ENCODE data around the gene DLG1.

Gene DLG1

GRCh38 chr3:197025736-197026480 lies 272.5 kb downstream of the DLG1 start:
- Histone ChIP-seq H3K36me3 (peaks cover 30% of the 10 kb centered on the region), H3K4me2 (peak overlapping the region; percentile 87), H4K20me1 (peaks cover 53% of the 10 kb centered on the region), H3K4me1 (peaks cover 86% of the 10 kb centered on the region), H3K9ac (peak overlapping the region; percentile 89; the same call in 1 of the 2 replicates), H3K27ac (peak overlapping the region; percentile 23), H3K27me3 (no peaks in the 10 kb centered on the region), H3K4me3 (peak overlapping the region; percentile 22; the same call in 1 of the 2 replicates), H3K9me3 (no peaks in the 10 kb centered on the region)
- no peak for TF ChIP-seq Cebpa-rat (IDR thresholded peaks at IDR 0.05)

DNA sequence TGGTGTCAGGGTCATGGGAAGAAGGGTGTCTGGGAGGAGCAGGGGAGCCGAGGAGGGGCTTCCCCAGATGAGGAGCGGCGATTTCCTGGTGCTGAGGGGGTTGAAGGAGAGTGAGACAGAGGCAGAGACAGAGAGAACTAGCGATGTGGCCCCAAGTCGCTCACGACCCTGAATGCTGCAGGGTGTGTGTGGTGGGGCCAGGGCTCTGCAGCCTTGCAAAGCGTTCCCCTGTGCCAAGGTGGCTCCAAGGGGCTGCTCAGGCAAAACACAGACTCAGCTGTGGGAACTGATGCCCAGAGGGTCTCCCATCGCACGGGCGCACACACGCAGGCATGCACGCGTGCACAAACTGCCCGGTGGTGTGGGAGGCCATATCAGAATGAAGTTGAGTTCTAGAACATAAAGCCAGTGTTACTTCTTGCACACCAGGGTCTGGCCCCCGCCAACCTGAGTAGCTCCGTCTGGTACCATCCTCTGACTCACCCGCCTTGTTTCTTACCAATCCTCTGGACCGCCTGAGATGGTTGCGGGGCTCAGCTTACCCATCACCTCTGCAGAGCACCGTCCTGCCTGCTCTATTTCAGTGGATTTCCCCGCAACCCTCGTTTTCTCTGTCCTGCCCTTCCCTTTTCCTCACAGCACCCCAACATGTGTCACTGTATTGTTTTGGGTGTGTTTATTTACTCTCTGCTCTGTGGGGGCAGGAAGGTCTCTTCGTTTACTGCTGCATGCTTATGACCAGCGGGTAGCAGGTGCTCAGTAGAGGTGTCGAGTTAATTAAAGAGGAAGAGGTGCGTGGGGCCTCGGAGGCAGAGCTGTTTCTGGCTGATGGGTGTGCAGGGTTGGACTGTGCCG lies 273.3 kb downstream of the DLG1 start:
- no peak for TF ChIP-seq Cebpa-rat (IDR thresholded peaks at IDR 0.05)
- H3K9me3 ChIP-seq, result no peaks in the 10 kb centered on the region

GRCh38 chr3:197023998-197024651 lies 274.3 kb downstream of the DLG1 start:
- TF ChIP-seq Cebpa-rat (IDR thresholded peaks at IDR 0.05), result no peak
- peak overlapping the region; percentile 74 for H3K9ac ChIP-seq

More for the DNA sequence above, 273.3 kb downstream of the DLG1 start:
- H3K4me1 ChIP-seq, result peaks cover 87% of the 10 kb centered on the region
- no peaks in the 10 kb centered on the region for H3K27me3 ChIP-seq
- peak overlapping the region; percentile 87 for H3K4me2 ChIP-seq
- H3K36me3 ChIP-seq, result peaks cover 30% of the 10 kb centered on the region
- H4K20me1 ChIP-seq, result peaks cover 53% of the 10 kb centered on the region
- H3K4me3 ChIP-seq, result peak overlapping the region; percentile 60
- H3K9ac ChIP-seq, result peak overlapping the region; percentile 54; the same call in 1 of the 2 replicates
- peak overlapping the region; percentile 92; the same call in 1 of the 2 replicates for H3K27ac ChIP-seq

DNA sequence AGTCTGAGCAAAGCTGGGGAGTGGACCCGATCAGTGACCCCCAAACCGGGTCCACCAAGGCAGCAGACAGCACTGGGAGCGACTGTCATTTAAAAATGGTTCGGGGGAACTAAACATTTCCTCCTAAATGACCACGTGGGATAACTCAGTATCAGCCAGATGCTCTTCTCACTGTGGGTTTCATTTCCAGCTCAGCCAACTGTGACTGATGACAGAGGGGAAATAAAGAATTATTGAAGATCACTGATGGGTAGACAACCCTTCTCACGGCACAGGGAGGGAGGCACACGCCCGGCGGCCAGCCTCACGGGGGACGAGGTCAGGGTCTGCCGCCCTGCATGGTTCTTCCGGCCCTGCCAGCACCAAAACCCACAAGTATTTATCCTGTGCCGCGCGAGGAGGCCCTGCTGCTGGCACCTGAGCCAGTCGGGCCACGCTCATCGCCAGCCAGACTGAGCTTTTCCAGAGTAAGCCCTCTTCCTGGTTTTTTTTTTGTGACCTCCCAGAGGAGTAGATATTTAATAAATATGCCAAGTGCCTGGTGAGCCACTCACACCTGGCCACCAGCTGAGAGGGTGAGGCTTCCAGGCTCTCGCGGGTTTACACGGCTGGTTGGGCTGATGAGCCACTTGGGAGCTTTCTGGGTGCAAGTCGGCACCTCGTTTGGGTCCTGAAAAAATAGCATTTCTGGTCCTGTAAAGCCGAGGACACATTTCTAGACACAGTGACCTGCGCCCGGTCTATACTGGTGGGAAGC lies 275.0 kb downstream of the DLG1 start:
- peaks cover 95% of the 10 kb centered on the region for H3K4me1 ChIP-seq
- no peaks in the 10 kb centered on the region for H3K27me3 ChIP-seq
- peak overlapping the region; percentile 92 for H3K27ac ChIP-seq
- peak overlapping the region; percentile 60 for H3K4me3 ChIP-seq
- peaks cover 50% of the 10 kb centered on the region for H4K20me1 ChIP-seq
- H3K36me3 ChIP-seq, result peaks cover 30% of the 10 kb centered on the region
- H3K4me2 ChIP-seq, result peak overlapping the region; percentile 87
- H3K9me3 ChIP-seq, result no peaks in the 10 kb centered on the region
- peak overlapping the region; percentile 74 for H3K9ac ChIP-seq
- TF ChIP-seq Cebpa-rat (IDR thresholded peaks at IDR 0.05), result no peak

More at GRCh38 chr3:197023998-197024651, 274.3 kb downstream of the DLG1 start:
- Histone ChIP-seq H3K36me3 (peaks cover 30% of the 10 kb centered on the region), H3K4me2 (peak overlapping the region; percentile 87), H3K9me3 (no peaks in the 10 kb centered on the region), H3K27me3 (no peaks in the 10 kb centered on the region), H3K27ac (peak overlapping the region; percentile 92), H3K4me3 (peak overlapping the region; percentile 60), H3K4me1 (peaks cover 96% of the 10 kb centered on the region), H4K20me1 (peaks cover 53% of the 10 kb centered on the region)

DNA sequence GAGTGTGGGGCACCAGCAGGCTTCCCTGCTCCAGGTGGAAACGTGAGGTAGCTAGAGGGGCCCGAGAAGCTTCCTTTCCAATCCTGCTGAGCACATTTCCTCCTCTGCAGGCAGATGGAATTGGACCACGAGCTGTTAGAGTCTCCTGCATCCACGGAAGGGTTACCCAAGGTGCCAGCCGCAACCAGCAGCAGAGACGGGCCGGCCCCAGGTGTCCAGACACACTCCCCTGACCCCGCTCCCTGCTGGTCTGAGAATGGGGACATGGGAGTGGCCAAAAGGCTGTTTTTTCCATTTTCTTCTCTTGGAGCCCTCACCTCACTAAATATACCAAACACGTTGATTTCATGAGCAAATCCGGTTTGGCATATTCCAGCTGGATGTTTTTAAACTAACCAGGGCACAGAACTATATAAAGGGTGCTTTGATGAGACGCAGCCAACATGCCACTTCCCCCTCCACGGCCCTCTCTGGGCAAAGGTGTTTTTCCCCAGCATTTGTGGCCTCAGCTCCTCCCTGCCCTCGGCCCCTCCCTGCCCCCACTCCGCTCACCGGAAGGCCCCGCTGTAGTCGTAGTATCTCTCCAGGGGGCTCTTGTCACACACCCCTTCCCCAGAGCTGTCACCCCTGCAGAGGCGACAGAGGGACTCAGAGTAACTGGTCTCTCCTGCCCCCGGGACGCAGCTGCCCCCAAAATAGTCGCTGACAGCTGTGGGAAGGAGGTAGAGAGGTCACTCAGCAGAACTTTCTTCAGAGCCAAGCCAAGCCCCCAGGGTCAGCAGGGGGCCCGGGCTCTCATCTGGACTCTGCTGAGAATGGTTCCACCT lies 275.8 kb downstream of the DLG1 start:
- Histone ChIP-seq H3K27ac (peak overlapping the region; percentile 92), H3K4me2 (peak overlapping the region; percentile 87), H3K9me3 (no peaks in the 10 kb centered on the region), H3K4me3 (peak overlapping the region; percentile 60), H4K20me1 (peaks cover 42% of the 10 kb centered on the region), H3K4me1 (peaks cover 87% of the 10 kb centered on the region), H3K36me3 (peaks cover 27% of the 10 kb centered on the region), H3K9ac (peak overlapping the region; percentile 74), H3K27me3 (no peaks in the 10 kb centered on the region)
- no peak for TF ChIP-seq Cebpa-rat (IDR thresholded peaks at IDR 0.05)

- H3K4me1 ChIP-seq, result peaks cover 83% of the 10 kb centered on the region
- H3K27ac ChIP-seq, result peak overlapping the region; percentile 92
- H3K36me3 ChIP-seq, result peaks cover 20% of the 10 kb centered on the region
- TF ChIP-seq Cebpa-rat (IDR thresholded peaks at IDR 0.05), result no peak
- no peaks in the 10 kb centered on the region for H3K9me3 ChIP-seq
- peaks cover 35% of the 10 kb centered on the region for H4K20me1 ChIP-seq
- no peaks in the 10 kb centered on the region for H3K27me3 ChIP-seq
- H3K9ac ChIP-seq, result peak overlapping the region; percentile 74; the same call in 1 of the 2 replicates
- H3K4me3 ChIP-seq, result peak overlapping the region; percentile 60
- peak overlapping the region; percentile 87 for H3K4me2 ChIP-seq
These were observed 276.5 kb downstream of the DLG1 start for GRCh38 chr3:197021729-197022404.

DNA sequence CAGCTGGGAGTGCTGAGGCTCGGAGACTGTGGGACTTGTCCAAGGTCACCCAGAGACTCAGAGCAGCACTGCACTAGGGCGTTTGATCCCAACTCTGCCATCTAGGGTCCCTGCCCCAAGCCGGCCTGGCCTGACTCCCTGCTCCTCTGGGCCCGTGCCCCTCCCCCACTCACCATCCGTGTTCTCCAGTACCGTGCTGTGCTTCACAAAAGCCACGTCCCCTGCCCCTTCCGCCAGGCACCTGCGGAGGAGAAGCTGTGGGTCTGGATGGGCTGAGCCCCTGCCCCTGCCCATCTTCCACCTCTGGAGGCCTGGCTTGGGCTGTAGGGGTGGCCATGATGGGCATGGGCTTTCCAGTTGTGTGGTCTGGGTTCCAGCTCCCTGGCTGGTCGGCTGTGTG lies 277.2 kb downstream of the DLG1 start:
- H3K27me3 ChIP-seq, result no peaks in the 10 kb centered on the region
- peak overlapping the region; percentile 87 for H3K4me2 ChIP-seq
- no peak overlapping the region for H3K4me3 ChIP-seq
- H3K9me3 ChIP-seq, result no peaks in the 10 kb centered on the region
- TF ChIP-seq Cebpa-rat (IDR thresholded peaks at IDR 0.05), result no peak
- peak overlapping the region; percentile 74; the same call in 1 of the 2 replicates for H3K9ac ChIP-seq
- H3K36me3 ChIP-seq, result peaks cover 13% of the 10 kb centered on the region
- H3K4me1 ChIP-seq, result peaks cover 83% of the 10 kb centered on the region
- H4K20me1 ChIP-seq, result peaks cover 28% of the 10 kb centered on the region
- peak overlapping the region; percentile 92 for H3K27ac ChIP-seq

DNA sequence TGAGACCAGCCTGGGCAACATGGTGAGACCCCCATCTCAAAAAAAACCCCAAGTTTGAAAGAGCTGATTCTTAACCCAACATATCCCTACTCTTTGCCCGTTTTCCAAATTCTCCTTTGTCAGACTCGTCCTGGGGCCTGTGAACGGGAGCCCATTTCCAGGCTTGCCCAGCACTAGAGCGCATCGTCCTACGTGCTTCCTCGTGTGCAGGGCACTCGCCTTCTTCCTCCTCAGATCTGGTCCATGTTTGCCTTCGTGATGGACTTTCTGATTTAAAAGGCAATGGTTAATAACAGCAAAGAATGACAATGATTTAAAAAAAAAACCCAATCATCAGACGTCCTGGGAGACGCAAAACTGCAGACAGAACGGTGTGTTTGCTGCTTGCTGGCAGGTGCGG lies 278.9 kb downstream of the DLG1 start:
- Histone ChIP-seq H3K36me3 (no peaks in the 10 kb centered on the region; the same call in 1 of the 2 replicates), H3K4me1 (peaks cover 83% of the 10 kb centered on the region), H3K27ac (no peak overlapping the region), H3K4me2 (peak overlapping the region; percentile 10; the same call in 1 of the 2 replicates), H4K20me1 (peaks cover 18% of the 10 kb centered on the region; the same call in 1 of the 2 replicates), H3K27me3 (no peaks in the 10 kb centered on the region), H3K4me3 (no peak overlapping the region), H3K9me3 (no peaks in the 10 kb centered on the region), H3K9ac (no peak overlapping the region)
- no peak for TF ChIP-seq Cebpa-rat (IDR thresholded peaks at IDR 0.05)

All from BLaER1 (cell line).